ENCODE measurements around the gene ZSCAN30.
"Not testable (repeated sequence)": the region's sequence is repeated elsewhere in the genome, so short reads cannot be mapped to it uniquely, and the experiment has no call there.

Gene ZSCAN30

DNA sequence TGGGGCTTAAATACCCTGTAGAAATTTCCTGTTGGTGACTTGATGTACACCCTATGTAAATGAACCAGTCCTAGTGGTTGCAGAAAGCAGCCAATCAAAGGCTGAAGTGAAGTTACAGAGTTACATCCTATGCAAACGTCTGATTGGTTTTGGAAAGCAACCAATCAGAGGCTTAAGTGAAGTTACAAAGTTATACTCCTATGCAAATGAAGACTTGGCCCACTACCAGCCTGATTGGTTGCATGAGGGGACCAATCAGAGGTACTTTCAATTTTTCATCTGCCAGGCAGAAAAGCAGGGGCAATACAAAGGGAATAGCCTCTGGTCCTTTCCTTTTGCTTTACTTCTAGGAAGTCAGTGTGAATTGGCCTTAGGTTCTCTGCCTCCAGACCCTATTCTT is 62.8 kb downstream of the ZSCAN30 start:
- no peak for DNase-seq

DNA sequence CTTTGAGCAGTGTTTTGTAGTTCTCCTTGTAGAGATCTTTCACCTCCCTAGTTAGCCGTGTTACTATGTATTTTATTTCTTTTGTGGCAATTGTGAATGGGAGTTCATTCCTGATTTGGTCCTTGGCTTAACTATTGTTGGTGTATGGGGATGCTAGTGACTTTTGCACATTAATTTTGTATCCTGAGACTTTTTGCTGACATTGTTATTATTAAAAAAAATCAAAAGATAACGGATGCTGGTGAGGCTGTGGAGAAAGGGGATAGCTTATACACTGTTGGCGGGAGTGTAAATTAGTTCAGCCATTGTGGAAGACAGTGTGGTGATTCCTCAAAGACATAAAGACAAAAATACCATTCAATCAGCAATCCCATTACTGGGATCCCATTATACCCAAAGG is 66.2 kb downstream of the ZSCAN30 start:
- no peak for DNase-seq

- no peak for DNase-seq
Observed at GRCh38 chr18:35220424-35220823, 69.6 kb downstream of the ZSCAN30 start.

GRCh38 chr18:35219331-35219730 is 70.7 kb downstream of the ZSCAN30 start:
- DNase-seq, result not testable (repeated sequence)

DNA sequence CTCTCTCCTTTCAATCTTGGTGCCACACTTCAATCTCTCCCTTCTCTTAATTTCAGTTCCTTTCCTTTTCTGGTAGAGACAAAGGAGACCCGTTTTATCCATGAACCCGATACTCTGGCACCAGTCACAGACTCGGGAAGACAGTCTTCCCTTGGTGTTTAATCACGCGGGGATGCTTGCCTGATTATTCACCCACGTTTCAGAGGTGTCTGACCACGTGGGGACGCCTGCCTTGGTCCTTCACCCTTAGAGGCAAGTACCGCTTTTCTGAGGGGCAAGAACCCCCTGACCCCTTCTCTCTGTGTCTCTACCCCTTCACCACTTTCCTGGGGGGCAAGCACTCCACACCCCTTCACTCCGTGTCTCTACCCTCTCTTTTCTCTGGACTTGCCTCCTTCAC is 73.4 kb downstream of the ZSCAN30 start:
- DNase-seq, result not testable (repeated sequence)

GRCh38 chr18:35215026-35215425 is 75.0 kb downstream of the ZSCAN30 start:
- no peak for DNase-seq

DNA sequence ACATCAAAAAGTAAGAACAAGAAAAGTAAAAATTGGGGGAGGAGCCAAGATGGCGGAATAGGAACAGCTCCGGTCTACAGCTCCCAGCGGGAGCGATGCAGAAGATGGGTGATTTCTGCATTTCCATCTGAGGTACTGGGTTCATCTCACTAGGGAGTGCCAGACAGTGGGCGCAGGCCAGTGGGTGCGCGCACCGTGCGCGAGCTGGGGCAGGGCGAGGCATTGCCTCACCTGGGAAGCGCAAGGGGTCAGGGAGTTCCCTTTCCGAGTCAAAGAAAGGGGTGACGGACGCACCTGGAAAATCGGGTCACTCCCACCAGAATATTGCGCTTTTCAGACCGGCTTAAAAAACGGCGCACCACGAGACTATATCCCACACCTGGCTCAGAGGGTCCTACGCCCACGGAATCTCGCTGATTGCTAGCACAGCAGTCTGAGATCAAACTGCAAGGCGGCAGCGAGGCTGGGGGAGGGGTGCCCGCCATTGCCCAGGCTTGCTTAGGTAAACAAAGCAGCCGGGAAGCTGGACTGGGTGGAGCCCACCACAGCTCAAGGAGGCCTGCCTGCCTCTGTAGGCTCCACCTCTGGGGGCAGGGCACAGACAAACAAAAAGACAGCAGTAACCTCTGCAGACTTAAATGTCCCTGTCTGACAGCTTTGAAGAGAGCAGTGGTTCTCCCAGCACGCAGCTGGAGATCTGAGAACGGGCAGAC is 84.1 kb downstream of the ZSCAN30 start:
- DNase-seq, result not testable (repeated sequence)

DNA sequence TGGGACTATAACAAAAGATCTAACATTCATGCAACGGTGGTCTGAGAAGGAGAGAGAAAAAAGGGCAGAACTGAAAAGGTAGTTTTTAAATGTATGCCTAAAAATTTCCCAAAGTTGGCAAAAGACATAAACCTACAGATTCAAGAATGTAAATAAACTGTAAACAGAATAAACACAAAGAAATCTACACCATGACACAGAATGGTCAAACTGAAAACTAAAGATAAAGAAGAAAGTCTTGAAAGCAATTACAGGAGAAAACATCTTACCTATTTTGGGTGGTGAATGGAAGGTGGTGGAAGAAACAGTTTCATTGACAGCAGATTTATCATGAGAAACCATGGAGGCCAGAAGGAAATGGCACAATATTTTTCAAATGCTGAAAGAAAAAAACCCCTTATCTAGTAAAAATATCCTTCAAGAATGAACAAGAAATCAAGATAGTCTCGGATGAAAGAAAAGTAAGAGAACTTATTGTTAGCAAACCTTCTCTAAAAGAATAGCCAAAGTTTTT is 84.8 kb downstream of the ZSCAN30 start:
- DNase-seq, result no peak

DNA sequence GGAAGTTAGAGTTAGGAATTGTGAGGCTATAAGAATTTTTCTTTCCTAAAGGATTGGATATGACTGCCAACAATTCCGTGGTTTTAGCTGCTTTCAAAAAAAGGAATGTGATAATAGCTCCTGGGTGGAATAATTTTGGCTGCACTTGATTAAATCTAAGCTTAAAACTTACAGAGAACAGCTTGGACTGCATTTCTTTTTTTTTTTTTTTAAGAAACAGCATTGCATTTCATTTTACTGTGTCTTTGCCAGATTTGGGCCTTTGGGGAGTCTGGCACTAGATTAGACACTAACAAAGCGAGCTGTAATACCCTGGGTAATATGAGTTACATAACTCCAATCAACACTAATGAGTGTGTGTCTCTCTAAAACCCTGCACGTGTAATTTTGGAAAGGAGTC is 87.0 kb downstream of the ZSCAN30 start:
- DNase-seq, result peak; percentile 18 to 66

DNA sequence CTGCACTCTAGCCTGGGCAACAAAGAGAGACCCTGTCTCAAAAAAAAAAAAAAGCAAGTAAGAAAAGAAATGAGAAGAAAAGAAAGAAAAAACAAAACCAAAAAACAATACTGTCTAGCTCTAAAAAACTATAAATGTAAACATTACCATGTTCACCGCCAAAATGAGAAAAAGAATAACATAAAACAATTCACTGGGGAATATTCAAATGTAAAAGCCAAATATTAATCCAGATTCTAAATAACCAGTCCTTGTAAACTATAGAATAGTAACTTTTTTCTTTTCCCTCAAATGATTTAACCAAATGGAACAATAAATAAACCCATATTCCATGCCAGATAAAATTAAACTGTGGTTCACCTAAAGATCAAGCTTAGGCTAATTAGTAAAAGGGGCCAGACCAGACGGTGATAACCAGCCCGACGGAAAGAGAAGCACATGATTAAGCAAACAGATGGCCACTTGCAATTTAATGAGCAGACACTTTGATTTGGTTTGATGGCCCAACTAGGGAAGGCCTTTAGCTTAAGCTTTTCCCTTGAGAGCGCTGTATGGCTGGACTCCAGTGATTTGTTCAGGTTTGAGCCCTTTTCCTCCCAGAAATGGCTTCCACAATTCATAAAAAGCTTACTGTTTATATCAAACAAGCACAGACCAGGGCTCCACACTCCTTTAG is 88.6 kb downstream of the ZSCAN30 start:
- peak; percentile 54 to 86 for DNase-seq
